GM12878 (cell line): ENCODE results near the gene CCN5. TPM values are rescaled to one million over a fixed set of nuclear protein-coding genes. Genes with fewer than 3 reads are reported as not detected.

Source experiments
- ATAC-seq: fragments of 200-7000 bp; cut with Tn5 transposase; 3 replicates; pipeline ENCODE4 v1.9.1; 2020; ENCODE audit warnings: mild to moderate bottlenecking, moderate library complexity
- BruUV-seq: library from RNA; stranded (reverse); fragments of 400-500 nt; replicated peaks from 2 replicates; lab custom pipeline; 2021; lab: Mats Ljungman, UMichigan
- CTCF ChIA-PET: fragments of 300-600 bp; sonication (Branson Sonifier 250); formaldehyde crosslinking; extraction: SDS; loops from one replicate; lab custom pipeline; 2021; ENCODE audit warnings: inconsistent platforms; lab: Yijun Ruan, JAX
- POLR2A ChIA-PET: fragments of 350-600 bp; formaldehyde crosslinking; extraction: SDS; loops from one replicate; lab custom pipeline; 2021; ENCODE audit warnings: inconsistent platforms; lab: Charles Lee
- RAD21 ChIA-PET: fragments of 300-600 bp; sonication (Branson Sonifier 250); formaldehyde crosslinking; loops from one replicate; lab custom pipeline; 2023; ENCODE audit warnings: antibody characterized with exemption; ENCODE audit not compliant: unreplicated experiment; lab: Charles Lee
- SMC1A ChIA-PET: fragments of 300-600 bp; sonication (Branson Sonifier 250); formaldehyde crosslinking; loops from one replicate; lab custom pipeline; 2023; ENCODE audit not compliant: unreplicated experiment, uncharacterized antibody; lab: Charles Lee
- DNase-seq: peaks from one replicate; pipeline ENCODE4 v3.0.0-alpha.2; 2011; ENCODE audit warnings: low read depth, low spot score
- FAIRE-seq: peaks from 3 replicates; lab custom pipeline; 2011; peaks lifted over from hg19 to GRCh38; lab: Jason Lieb, UNC
- H2AFZ ChIP-seq: 2 replicates; pipeline ENCODE4 v1.6.0; 2011; ENCODE audit warnings: low read depth, low read length, control low read depth; ENCODE audit not compliant: control insufficient read depth
- H3K27ac ChIP-seq: 2 replicates; pipeline ENCODE4 v1.5.1; 2011; ENCODE audit warnings: control low read depth; ENCODE audit not compliant: control insufficient read depth, insufficient read depth
- H3K27me3 ChIP-seq, 2 experiments: replicated peaks in 1 of 2; 2 replicates each; pipeline versions ENCODE4 v1.6.0 to v1.6.1; 2011; ENCODE audit warnings: low read length in 1 of 2; ENCODE audit not compliant: control insufficient read depth in 2 of 2, insufficient read depth in 2 of 2
- H3K36me3 ChIP-seq, 2 experiments: 2 replicates each; pipeline ENCODE4 v1.5.1; 2011; ENCODE audit warnings: low read length in 1 of 2; ENCODE audit not compliant: control insufficient read depth in 2 of 2, insufficient read depth in 2 of 2
- H3K4me1 ChIP-seq: 2 replicates; pipeline ENCODE4 v1.6.1; 2011; ENCODE audit warnings: mild to moderate bottlenecking, low read length, moderate library complexity, mixed read lengths; ENCODE audit not compliant: control insufficient read depth, insufficient read depth
- H3K4me2 ChIP-seq: 2 replicates; pipeline ENCODE4 v1.6.0; 2011; ENCODE audit warnings: control low read depth; ENCODE audit not compliant: control insufficient read depth, insufficient read depth
- H3K4me3 ChIP-seq: fragments of 200-600 bp; sonication (generic); 2 replicates; pipeline ENCODE4 v1.5.1; 2016
- H3K79me2 ChIP-seq: 2 replicates; pipeline ENCODE4 v1.6.0; 2011; ENCODE audit warnings: low read length; ENCODE audit not compliant: control insufficient read depth, insufficient read depth
- H3K9ac ChIP-seq: 2 replicates; pipeline ENCODE4 v1.8.0; 2011; ENCODE audit warnings: low read length, control low read depth, mixed read lengths; ENCODE audit not compliant: control insufficient read depth, insufficient read depth
- H3K9me3 ChIP-seq: replicated peaks from 3 replicates; pipeline ENCODE4 v1.5.1; 2011; ENCODE audit warnings: mild to moderate bottlenecking, low read length; ENCODE audit not compliant: control insufficient read depth, insufficient read depth
- H4K20me1 ChIP-seq: 2 replicates; pipeline ENCODE4 v1.6.0; 2011; ENCODE audit not compliant: control insufficient read depth, insufficient read depth
- BHLHE40 ChIP-seq, 2 experiments: fragments of 450-650 bp in 1 of 2; IDR thresholded peaks; 2 replicates each; pipeline ENCODE4 v1.6.1; 2011 to 2017; ENCODE audit warnings: low read depth in 2 of 2, borderline replicate concordance in 1 of 2, improper control_type of control experiment in 1 of 2, low read length in 1 of 2, mild to moderate bottlenecking in 1 of 2
- BRCA1 ChIP-seq: IDR thresholded peaks from 2 replicates; pipeline ENCODE4 v1.6.1; 2011; ENCODE audit warnings: low read depth, low read length, improper control_type of control experiment
- HDGF ChIP-seq: fragments of 450-650 bp; IDR thresholded peaks from 2 replicates; pipeline ENCODE4 v1.6.1; 2016; ENCODE audit warnings: antibody characterized with exemption
- IKZF1 ChIP-seq: fragments of 450-650 bp; conservative IDR thresholded peaks from 2 replicates; pipeline ENCODE4 v1.6.1; 2017; ENCODE audit warnings: antibody characterized with exemption, mild to moderate bottlenecking
- MEF2B ChIP-seq: fragments of 450-650 bp; IDR thresholded peaks from 2 replicates; pipeline ENCODE4 v1.6.1; 2018; ENCODE audit warnings: mild to moderate bottlenecking, moderate library complexity; ENCODE audit not compliant: partially characterized antibody, poor library complexity, severe bottlenecking
- MXI1 ChIP-seq: fragments of 150-350 bp; IDR thresholded peaks from 2 replicates; pipeline ENCODE4 v1.6.1; 2011; ENCODE audit warnings: low read depth, mild to moderate bottlenecking, inconsistent platforms, low read length, improper control_type of control experiment
- MYB ChIP-seq: fragments of 150-350 bp; IDR thresholded peaks from 2 replicates; pipeline ENCODE4 v1.6.1; 2014; ENCODE audit warnings: mild to moderate bottlenecking, low read depth, low read length, borderline replicate concordance
- RAD21 ChIP-seq: IDR thresholded peaks from 2 replicates; pipeline ENCODE4 v1.6.1; 2011; ENCODE audit warnings: mild to moderate bottlenecking, low read depth, low read length, moderate library complexity; ENCODE audit not compliant: insufficient read depth
- SREBF2 ChIP-seq: IDR thresholded peaks from 2 replicates; pipeline ENCODE4 v1.6.1; 2012; ENCODE audit warnings: mild to moderate bottlenecking, low read length
- ZZZ3 ChIP-seq: IDR thresholded peaks from 2 replicates; pipeline ENCODE4 v1.6.1; 2011; ENCODE audit warnings: low read depth; ENCODE audit not compliant: control insufficient read depth, insufficient read length
- WGBS: methylation state at CpG from one replicate; pipeline ENCODE4 v1.1.6; 2016; ENCODE audit warnings: low lambda C conversion rate; ENCODE audit not compliant: insufficient replicate concordance, insufficient coverage; ENCODE audit errors: missing lambda C conversion rate; 5-methylcytosine and 5-hydroxymethylcytosine counted together
- in situ Hi-C: fragments of 300-500 bp; cut with MboI; formaldehyde crosslinking; loops from 9 replicates; pipeline ENCODE4 v1.14.3; 2018; ENCODE audit warnings: mixed read lengths
- intact Hi-C: fragments of 100-400 bp; cut with micrococcal nuclease; formaldehyde crosslinking; loops from one replicate; pipeline ENCODE4 v1.14.2; 2022; ENCODE audit not compliant: unreplicated experiment
- polyA plus RNA-seq, 11 experiments: library from polyadenylated mRNA; depleted of rRNA in 4 of 11; unstranded in 6 of 11; stranded (reverse) in 5 of 11; fragments of >200 nt; fragmentation: Nextera tagmentation in 4 of 11; fragmentation: Illumina TruSeq in 1 of 11; extraction: Ambion mirVana in 4 of 11; extraction: Trizol in 1 of 11; gene quantifications; 1 replicate in 1 of 11; 2 replicates in 10 of 11; pipeline versions ENCODE4 v1.2.1 to v1.2.3, GENCODE V29; 2011 to 2016; ENCODE audit warnings: inconsistent platforms in 2 of 11, missing spikeins in 2 of 11, low read depth in 1 of 11
- total RNA-seq, 4 experiments: library from RNA; depleted of rRNA in 3 of 4; stranded (reverse); fragments of >200 nt in 3 of 4; fragmentation: Illumina TruSeq in 1 of 4; extraction: Trizol in 1 of 4; gene quantifications; 2 replicates each; pipeline versions ENCODE4 v1.2.1 to v1.2.3, GENCODE V29; 2013 to 2021
- TF ChIP-seq, protein P1 (sequence below): IDR thresholded peaks from 2 replicates; pipeline ENCODE4 v1.6.1; 2012; ENCODE audit warnings: low read depth, low read length, improper control_type of control experiment
- TF ChIP-seq, protein P2 (sequence below): IDR thresholded peaks from 2 replicates; pipeline ENCODE4 v1.6.1; 2011; ENCODE audit warnings: low read depth, low read length, improper control_type of control experiment, borderline replicate concordance
- TF ChIP-seq, protein P3 (sequence below): fragments of 450-650 bp; IDR thresholded peaks from 2 replicates; pipeline ENCODE4 v1.6.1; 2017; ENCODE audit warnings: mild to moderate bottlenecking, moderate library complexity
- TF ChIP-seq, protein P4 (sequence below): fragments of 450-650 bp; IDR thresholded peaks from 2 replicates; pipeline ENCODE4 v1.6.1; 2017; ENCODE audit warnings: low read depth, mild to moderate bottlenecking, moderate library complexity

Gene CCN5
- total and polyA plus RNA-seq, 10 of the 15 experiments (the other 5 are each of a cell fraction or from before 2014, with no cell fraction given): 0.14 to 0.15 TPM; not detected in 8

DNA sequence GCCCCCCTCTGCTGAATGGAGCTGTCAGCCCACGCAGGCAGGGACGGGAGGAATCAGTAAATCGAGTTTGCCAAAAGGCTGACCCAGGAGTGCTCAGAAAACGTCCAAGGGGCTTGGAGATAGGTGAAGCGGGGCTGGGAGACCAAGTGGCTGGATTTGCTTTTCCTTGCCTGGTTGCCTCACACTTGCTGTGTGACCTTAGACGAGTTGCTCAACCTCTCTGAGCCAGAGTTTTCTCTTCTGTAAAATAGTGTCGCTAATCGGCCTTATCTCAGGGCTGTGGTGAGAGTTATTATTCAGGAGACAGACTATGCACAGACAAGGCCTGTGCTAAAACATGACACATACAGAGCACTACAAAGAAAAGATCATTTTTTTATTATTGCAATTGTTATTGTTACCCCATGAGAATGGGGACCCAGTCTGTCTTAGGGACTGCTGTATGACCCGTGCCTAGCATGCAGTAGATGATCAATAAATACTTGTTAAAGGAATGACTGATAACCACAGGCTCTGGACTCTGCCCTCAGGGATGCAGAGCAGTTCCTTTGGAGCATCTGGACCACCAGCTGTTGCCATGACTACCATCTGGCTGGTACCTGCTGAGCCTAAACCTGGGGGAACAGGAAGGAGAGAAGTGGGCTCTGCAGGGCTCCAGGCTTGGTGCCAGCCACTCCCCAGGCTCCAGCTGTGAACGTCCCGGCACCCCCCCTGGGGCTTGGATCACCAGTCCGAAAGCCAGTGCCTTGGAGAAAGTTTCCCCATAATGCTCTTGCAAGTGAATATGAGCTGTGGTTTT lies 31.4 kb downstream of the CCN5 start:
- H3K27ac ChIP-seq: no peak overlapping the region
- in situ Hi-C loops: loop anchor here (10.0 kb wide), 1 partner anchor 118 kb away; no protein-coding TSS in a partner anchor
- ChIA-PET CTCF (interaction anchor here (0.6 to 2.2 kb wide), 17 partner anchors 8 to 349 kb away, joined by 3 to 27 read pairs (median 4); partner anchors contain the start of genes PABPC1L and YWHAB), SMC1A (interaction anchor here (1.8 to 2.1 kb wide), 2 partner anchors 62 to 120 kb away, joined by 9 to 13 read pairs; no protein-coding TSS in a partner anchor), POLR2A (no interaction called here), RAD21 (interaction anchor here (1.1 to 1.5 kb wide), 2 partner anchors 62 to 120 kb away, joined by 4 to 6 read pairs; no protein-coding TSS in a partner anchor)
- no peak overlapping the region for H3K4me3 ChIP-seq
- FAIRE-seq (no peak), DNase-seq (no peak), ATAC-seq (no peak)
- H3K4me1 ChIP-seq: no peaks in the 10 kb centered on the region
- BruUV-seq: no TSS peak
- H2AFZ ChIP-seq: no peak overlapping the region
- H3K4me2 ChIP-seq: peak overlapping the region; percentile 70; the same call in 1 of the 2 replicates
- no peaks in the 10 kb centered on the region for H3K36me3 ChIP-seq
- no peaks in the 10 kb centered on the region for H3K9me3 ChIP-seq
- no peaks in the 10 kb centered on the region; the same call in 1 of the 2 replicates for H4K20me1 ChIP-seq
- H3K27me3 ChIP-seq: peaks cover 13 to 16% of the 10 kb centered on the region in 2 experiments
- H3K9ac ChIP-seq: no peak overlapping the region
- H3K79me2 ChIP-seq: no peaks in the 10 kb centered on the region
- WGBS: 43% methylated on average over 12 of the region's 12 CpGs
- intact Hi-C loops: loop anchor here (1.0 kb wide), 1 partner anchor 121 kb away; no protein-coding TSS in a partner anchor
- TF ChIP-seq, protein P1, sequence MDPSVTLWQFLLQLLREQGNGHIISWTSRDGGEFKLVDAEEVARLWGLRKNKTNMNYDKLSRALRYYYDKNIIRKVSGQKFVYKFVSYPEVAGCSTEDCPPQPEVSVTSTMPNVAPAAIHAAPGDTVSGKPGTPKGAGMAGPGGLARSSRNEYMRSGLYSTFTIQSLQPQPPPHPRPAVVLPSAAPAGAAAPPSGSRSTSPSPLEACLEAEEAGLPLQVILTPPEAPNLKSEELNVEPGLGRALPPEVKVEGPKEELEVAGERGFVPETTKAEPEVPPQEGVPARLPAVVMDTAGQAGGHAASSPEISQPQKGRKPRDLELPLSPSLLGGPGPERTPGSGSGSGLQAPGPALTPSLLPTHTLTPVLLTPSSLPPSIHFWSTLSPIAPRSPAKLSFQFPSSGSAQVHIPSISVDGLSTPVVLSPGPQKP: no peak
- TF ChIP-seq, protein P2, sequence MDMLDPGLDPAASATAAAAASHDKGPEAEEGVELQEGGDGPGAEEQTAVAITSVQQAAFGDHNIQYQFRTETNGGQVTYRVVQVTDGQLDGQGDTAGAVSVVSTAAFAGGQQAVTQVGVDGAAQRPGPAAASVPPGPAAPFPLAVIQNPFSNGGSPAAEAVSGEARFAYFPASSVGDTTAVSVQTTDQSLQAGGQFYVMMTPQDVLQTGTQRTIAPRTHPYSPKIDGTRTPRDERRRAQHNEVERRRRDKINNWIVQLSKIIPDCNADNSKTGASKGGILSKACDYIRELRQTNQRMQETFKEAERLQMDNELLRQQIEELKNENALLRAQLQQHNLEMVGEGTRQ: no peak
- TF ChIP-seq, protein P3, sequence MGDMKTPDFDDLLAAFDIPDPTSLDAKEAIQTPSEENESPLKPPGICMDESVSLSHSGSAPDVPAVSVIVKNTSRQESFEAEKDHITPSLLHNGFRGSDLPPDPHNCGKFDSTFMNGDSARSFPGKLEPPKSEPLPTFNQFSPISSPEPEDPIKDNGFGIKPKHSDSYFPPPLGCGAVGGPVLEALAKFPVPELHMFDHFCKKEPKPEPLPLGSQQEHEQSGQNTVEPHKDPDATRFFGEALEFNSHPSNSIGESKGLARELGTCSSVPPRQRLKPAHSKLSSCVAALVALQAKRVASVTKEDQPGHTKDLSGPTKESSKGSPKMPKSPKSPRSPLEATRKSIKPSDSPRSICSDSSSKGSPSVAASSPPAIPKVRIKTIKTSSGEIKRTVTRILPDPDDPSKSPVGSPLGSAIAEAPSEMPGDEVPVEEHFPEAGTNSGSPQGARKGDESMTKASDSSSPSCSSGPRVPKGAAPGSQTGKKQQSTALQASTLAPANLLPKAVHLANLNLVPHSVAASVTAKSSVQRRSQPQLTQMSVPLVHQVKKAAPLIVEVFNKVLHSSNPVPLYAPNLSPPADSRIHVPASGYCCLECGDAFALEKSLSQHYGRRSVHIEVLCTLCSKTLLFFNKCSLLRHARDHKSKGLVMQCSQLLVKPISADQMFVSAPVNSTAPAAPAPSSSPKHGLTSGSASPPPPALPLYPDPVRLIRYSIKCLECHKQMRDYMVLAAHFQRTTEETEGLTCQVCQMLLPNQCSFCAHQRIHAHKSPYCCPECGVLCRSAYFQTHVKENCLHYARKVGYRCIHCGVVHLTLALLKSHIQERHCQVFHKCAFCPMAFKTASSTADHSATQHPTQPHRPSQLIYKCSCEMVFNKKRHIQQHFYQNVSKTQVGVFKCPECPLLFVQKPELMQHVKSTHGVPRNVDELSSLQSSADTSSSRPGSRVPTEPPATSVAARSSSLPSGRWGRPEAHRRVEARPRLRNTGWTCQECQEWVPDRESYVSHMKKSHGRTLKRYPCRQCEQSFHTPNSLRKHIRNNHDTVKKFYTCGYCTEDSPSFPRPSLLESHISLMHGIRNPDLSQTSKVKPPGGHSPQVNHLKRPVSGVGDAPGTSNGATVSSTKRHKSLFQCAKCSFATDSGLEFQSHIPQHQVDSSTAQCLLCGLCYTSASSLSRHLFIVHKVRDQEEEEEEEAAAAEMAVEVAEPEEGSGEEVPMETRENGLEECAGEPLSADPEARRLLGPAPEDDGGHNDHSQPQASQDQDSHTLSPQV: no peak
- TF ChIP-seq BRCA1 (no peak), MXI1 (no peak), HDGF (no peak), SREBF2 (no peak), RAD21 (no peak), BHLHE40 (IDR thresholded peaks at IDR 0.05; ENCODE audit: borderline replicate concordance in 1 of 2, low read depth in 2 of 2, low read length in 1 of 2) (no peak), IKZF1 (no peak), MYB (no peak), ZZZ3 (no peak), MEF2B (no peak)
- TF ChIP-seq, protein P4, sequence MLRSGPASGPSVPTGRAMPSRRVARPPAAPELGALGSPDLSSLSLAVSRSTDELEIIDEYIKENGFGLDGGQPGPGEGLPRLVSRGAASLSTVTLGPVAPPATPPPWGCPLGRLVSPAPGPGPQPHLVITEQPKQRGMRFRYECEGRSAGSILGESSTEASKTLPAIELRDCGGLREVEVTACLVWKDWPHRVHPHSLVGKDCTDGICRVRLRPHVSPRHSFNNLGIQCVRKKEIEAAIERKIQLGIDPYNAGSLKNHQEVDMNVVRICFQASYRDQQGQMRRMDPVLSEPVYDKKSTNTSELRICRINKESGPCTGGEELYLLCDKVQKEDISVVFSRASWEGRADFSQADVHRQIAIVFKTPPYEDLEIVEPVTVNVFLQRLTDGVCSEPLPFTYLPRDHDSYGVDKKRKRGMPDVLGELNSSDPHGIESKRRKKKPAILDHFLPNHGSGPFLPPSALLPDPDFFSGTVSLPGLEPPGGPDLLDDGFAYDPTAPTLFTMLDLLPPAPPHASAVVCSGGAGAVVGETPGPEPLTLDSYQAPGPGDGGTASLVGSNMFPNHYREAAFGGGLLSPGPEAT: no peak
